ENCODE data around the gene TSPO2.
A peak's percentile ranks its signal among the peaks of the same experiment; 100 is the strongest.

The TSPO2 gene

DNA sequence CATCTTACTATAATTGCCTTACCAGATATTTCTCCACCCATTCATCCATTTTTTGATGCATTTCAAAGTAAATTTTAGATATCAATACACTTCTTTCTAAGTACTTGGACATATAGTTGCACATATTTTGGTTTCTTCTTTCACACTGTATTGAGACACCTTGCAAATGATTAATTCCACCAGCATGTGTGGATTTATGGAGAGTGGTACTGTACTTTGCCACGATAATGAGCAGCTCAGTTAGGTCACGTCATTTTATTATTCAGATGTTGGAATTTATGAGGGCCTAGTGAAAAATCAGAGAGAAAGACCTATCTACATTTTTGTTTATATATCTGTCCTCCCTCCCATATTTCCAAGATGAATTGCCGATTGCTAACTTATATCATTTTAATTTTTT lies 35.8 kb downstream of the TSPO2 start:
- DNase-seq, result no peak

DNA sequence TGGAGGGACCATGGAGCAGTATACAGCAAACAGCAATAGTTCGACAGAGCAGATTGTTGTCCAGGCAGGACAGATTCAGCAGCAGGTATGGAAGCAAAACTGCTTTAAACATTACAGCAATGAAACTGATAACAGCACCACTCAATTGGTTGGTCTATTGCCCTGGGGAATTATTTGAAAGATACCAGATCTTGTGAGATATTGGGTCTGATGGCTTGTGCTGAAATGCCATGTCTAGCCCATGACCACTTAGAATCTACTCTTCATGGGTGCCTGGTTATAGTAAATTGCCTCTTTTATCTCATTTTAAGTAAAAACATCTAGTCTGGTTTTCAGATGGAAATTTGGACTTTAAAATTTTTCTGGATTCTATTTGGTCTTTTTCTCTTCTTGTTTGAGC lies 36.8 kb downstream of the TSPO2 start:
- no peak for DNase-seq

DNA sequence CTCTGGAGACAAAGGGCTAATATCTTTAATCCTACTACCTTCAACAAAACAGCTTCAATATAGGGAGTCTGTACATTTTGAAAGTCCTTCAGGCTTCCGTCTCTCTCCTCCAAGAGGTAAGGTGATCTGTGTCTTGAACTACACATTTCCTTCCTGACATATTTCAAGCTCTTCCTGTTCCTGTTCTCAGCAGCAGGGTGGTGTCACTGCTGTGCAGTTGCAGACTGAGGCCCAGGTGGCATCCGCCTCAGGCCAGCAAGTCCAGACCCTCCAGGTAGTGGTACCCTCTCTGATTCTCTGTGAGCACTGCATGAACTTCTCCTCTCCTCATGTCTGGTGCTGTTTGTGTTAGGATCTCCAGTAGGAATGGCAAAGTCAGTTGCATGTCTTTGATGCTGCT lies 38.4 kb downstream of the TSPO2 start:
- DNase-seq, result no peak

DNA sequence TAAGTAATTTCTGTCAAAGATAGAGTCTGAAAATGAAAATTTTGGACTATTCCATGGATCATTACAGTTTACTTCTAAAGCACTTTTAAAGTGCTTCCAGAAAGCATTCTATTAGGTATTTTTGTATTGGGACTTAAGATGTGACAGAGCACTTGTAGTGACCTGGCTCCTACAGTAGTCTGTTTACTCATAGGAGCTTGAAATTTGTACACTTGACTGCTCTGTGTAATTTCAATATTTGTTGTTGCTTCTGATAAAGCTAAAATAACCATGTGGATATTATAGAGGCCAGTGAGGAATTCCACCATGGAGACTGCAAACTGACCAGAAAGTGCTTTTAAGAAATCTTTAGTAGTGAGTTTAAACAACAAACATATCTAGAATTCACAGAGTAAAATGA lies 40.8 kb downstream of the TSPO2 start:
- DNase-seq, result no peak

DNA sequence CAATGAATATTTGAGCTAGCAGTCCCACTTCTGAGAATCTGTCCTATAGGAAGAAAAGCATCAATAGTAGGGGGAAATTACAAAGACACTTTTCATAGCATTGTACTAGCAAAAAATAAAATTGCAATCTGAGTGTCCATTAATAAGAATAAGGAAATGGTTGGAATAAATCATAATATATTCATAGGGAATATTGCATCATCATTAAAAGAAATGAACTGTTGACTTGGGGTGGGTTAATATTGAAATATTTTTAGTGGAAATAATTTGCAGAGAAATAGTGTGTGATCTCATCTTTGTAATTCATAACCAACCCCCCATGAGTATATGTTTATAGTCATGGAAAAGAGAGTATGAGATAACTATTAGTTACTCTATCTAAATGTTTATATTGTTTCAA lies 42.9 kb downstream of the TSPO2 start:
- DNase-seq, result no peak

DNA sequence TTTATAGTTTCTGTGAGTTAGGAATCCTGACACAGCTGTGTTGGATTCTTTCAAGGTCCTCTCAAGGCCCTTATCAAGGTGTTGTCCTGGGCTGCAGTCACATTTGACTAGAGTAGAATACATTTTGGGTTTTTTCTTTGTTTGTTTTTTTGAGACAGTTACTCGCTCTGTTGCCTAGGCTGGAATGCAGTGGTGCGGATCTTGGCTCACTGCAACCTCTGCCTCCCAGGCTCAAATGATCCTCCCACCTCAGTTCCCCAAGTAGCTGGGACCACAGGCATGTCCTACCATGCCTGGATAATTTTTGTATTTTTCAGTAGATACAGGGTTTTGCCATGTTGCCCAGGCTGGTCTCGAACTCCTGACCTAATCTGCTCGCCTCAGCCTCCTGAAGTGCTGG lies 46.2 kb downstream of the TSPO2 start:
- peak; percentile 13 for DNase-seq

DNA sequence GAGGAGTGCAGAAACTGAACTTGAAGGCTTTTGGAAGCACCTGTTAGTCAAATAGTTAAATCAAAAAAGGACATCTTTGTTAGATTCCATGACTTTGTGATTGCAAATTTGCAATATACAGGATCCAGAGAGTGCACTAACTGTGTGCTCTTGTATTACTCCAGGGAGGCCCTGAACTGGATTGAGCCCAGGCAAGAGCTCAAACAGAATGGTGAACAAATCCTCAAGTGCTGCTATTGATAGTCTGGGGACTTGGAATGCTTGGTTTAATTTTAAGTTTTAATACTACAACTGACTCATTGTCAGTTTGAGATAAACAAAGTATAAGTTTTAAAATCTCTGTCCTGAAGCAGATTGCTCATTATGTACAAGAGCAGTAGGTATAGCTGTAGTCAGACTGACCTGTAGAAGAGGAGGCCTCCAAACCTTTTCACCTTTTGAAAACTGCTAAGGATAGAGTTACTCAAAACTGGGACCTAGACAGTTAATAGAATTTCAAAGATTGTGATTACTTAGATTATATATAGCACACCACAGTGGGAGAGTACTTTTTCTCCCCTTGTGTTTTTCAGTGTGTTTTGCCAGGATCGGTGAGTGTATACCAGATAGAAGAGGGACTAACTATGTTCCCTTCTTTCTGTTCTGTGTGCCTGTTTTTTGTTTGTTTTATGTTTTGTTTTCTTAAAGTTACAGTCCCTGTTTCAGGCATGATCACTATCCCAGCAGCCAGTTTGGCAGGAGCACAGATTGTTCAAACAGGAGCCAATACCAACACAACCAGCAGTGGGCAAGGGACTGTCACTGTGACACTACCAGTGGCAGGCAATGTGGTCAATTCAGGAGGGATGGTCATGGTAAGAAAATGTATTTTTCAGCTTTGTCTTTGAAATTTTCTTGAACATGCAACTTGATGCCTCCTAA lies 48.8 kb downstream of the TSPO2 start:
- no peak for DNase-seq

DNA sequence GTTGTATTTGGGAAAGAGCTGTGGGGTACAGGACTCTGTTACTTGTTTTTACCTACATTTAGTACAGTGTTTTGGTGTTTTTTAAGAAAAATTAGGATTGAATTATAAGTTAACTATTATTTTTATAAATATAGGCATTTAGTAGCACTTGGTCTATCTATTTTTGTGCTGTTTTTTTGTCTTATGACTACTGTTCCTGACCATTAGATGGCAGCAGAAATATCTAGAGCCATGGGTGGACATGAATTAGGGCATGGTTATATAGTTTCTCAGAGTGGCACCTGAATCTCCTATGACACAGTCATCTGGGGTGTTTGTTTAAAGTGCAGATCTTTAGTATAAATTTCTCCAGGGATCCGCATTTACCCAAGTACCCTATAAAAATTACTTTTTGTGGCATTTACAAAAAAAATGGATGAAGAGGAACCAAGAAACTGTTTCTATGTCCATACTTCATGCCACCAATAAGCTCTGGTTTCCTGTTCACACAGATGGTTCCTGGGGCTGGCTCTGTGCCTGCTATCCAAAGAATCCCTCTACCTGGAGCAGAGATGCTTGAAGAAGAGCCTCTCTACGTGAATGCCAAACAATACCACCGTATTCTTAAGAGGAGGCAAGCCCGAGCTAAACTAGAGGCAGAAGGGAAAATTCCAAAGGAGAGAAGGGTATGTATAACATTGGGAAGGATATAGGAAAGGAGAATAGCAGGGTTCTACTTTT lies 50.3 kb downstream of the TSPO2 start:
- DNase-seq, result peak; percentile 11

DNA sequence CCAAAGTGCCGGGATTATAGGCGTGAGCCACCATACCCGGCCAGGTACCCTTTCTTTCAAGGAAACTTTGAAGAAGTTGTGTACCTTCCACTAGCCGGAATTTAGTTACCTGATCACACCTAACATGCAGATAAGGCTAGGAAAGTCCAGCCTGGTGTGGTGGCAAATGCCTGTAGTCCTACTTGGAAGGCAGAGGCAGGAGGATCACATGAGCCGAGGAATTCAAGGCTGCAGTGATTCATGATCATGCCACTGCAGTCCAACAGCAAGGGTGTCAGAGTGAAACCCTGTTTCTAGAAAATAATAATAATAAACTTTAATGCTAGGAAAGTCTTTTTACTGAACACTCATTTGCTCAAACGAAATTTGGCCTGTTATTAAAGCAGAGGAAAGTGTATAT lies 51.5 kb downstream of the TSPO2 start:
- DNase-seq, result no peak
